Hepatocyte (in vitro differentiated cells): ENCODE data around the gene RAB3A. TPM values are rescaled to one million over a fixed set of nuclear protein-coding genes. Genes with fewer than 3 reads are reported as not detected.

ENCODE experiments used
- DNase-seq: peaks from one replicate; pipeline ENCODE4 v3.0.0-alpha.2; 2016; ENCODE audit warnings: low spot score
- H2AFZ ChIP-seq: fragments of 200-600 bp; sonication (generic); 2 replicates; pipeline ENCODE4 v1.6.0; 2016; ENCODE audit warnings: antibody characterized with exemption, mild to moderate bottlenecking
- H3K27ac ChIP-seq: fragments of 200-600 bp; sonication (generic); 2 replicates; pipeline ENCODE4 v1.5.1; 2016; ENCODE audit warnings: mild to moderate bottlenecking
- H3K27me3 ChIP-seq: fragments of 200-600 bp; sonication (generic); 2 replicates; pipeline ENCODE4 v1.6.1; 2016
- H3K36me3 ChIP-seq: fragments of 200-600 bp; sonication (generic); replicated peaks from 2 replicates; pipeline ENCODE4 v1.5.1; 2016; ENCODE audit warnings: low read depth; ENCODE audit not compliant: insufficient read depth
- H3K4me1 ChIP-seq: fragments of 200-600 bp; sonication (generic); 2 replicates; pipeline ENCODE4 v1.5.1; 2016; ENCODE audit warnings: mild to moderate bottlenecking, moderate library complexity; ENCODE audit not compliant: insufficient read depth
- H3K4me2 ChIP-seq: fragments of 200-600 bp; sonication (generic); 2 replicates; pipeline ENCODE4 v1.6.0; 2016
- H3K4me3 ChIP-seq: fragments of 200-600 bp; sonication (generic); 2 replicates; pipeline ENCODE4 v1.5.1; 2016; ENCODE audit warnings: mild to moderate bottlenecking
- H3K79me2 ChIP-seq: fragments of 200-600 bp; sonication (generic); 2 replicates; pipeline ENCODE4 v1.6.0; 2017; ENCODE audit warnings: mild to moderate bottlenecking
- H3K9me2 ChIP-seq: fragments of 200-600 bp; sonication (generic); replicated peaks from 2 replicates; pipeline ENCODE4 v1.6.0; 2017; ENCODE audit warnings: mild to moderate bottlenecking; ENCODE audit not compliant: insufficient read depth
- H3K9me3 ChIP-seq: fragments of 200-600 bp; sonication (generic); 2 replicates; pipeline ENCODE4 v1.5.1; 2016; ENCODE audit warnings: low read depth, mild to moderate bottlenecking
- H4K20me1 ChIP-seq: fragments of 200-600 bp; sonication (generic); 2 replicates; pipeline ENCODE4 v1.6.0; 2016; ENCODE audit warnings: mild to moderate bottlenecking; ENCODE audit not compliant: insufficient read depth, poor library complexity, severe bottlenecking
- EZH2 ChIP-seq: fragments of 200-600 bp; sonication (generic); IDR thresholded peaks from 2 replicates; pipeline ENCODE4 v1.6.1; 2016; ENCODE audit warnings: antibody characterized with exemption, mild to moderate bottlenecking, borderline replicate concordance
- EZH2phosphoT487 ChIP-seq: fragments of 200-600 bp; sonication (generic); IDR thresholded peaks from one replicate; pipeline ENCODE4 v1.6.1; 2018; ENCODE audit warnings: antibody characterized with exemption, mild to moderate bottlenecking, low read depth, moderate library complexity; ENCODE audit not compliant: unreplicated experiment, severe bottlenecking
- WGBS: methylation state at CpG from one replicate; pipeline ENCODE4 v1.1.6; 2016; ENCODE audit warnings: low lambda C conversion rate; ENCODE audit errors: missing lambda C conversion rate; 5-methylcytosine and 5-hydroxymethylcytosine counted together
- polyA plus RNA-seq: library from polyadenylated mRNA; unstranded; fragments of >200 nt; fragmentation: Nextera tagmentation; extraction: Ambion mirVana; gene quantifications from 2 replicates; pipeline ENCODE4 v1.2.1, GENCODE V29; 2016
- total RNA-seq: library from RNA; depleted of rRNA; stranded (reverse); fragments of >200 nt; gene quantifications from 2 replicates; pipeline ENCODE4 v1.2.3, GENCODE V29; 2014
- TF ChIP-seq, protein P1 (sequence below): fragments of 200-600 bp; sonication (generic); IDR thresholded peaks from 2 replicates; pipeline ENCODE4 v1.5.1; 2016; ENCODE audit warnings: antibody characterized with exemption, mild to moderate bottlenecking; ENCODE audit not compliant: poor library complexity

RAB3A gene
- total and polyA plus RNA-seq, 2 experiments from 2014 or later = 2.2 to 2.6 TPM

DNA sequence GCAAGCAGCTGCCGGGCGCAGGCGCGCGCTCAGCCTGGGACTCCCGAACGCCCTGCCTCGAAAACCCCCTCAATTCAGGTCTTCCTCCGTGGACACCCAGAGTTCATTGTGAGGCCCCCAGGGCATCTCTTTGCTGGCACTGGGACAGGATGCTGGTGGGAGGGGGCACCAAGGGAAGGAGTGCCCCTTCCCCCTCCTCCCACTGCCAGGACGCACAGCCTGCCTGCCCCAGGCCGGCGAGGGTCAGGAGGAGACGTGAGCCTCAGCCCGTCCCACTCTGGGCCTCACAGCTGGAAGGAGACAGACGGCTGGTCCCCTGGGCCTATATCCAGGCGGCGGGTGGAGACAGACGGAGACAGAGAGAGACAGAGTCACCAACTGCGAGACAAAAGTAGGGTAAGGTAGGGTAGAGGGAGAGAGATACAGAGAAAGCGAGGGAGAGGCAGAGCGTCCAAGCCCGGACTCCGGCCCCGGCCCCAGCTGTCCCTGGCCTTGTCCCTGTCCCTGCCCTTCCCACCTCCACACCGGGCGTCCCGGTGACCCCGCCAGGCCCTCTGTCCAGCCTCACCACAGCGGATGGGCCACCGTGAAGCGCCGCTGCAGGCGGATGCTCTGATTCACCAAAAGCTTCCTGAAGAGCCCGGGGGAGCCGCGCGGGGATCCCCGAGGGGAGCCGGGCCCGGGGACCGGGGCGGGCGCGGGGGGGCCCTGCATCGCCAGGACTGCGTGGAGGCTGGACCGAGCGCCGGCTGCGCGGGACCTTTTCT, 22.0 kb upstream of the RAB3A start, which contains the start of gene PDE4C:
PDE4C (minus strand) TSS at position 737 of the 767 bp plus-strand sequence; CDS start at position 714, 23 bp downstream.
- DNase-seq = no peak
- peaks cover 16% of the 10 kb centered on the region for H3K27me3 ChIP-seq
- H3K9me3 ChIP-seq = no peaks in the 10 kb centered on the region
- H4K20me1 ChIP-seq = no peaks in the 10 kb centered on the region
- peak within 1 kb of the TSS; percentile 77 for H3K4me2 ChIP-seq
- H3K79me2 ChIP-seq = no peaks in the 10 kb centered on the region
- H3K9me2 ChIP-seq = no peaks in the 10 kb centered on the region
- no peak for TF ChIP-seq EZH2phosphoT487
- TF ChIP-seq, protein P1, sequence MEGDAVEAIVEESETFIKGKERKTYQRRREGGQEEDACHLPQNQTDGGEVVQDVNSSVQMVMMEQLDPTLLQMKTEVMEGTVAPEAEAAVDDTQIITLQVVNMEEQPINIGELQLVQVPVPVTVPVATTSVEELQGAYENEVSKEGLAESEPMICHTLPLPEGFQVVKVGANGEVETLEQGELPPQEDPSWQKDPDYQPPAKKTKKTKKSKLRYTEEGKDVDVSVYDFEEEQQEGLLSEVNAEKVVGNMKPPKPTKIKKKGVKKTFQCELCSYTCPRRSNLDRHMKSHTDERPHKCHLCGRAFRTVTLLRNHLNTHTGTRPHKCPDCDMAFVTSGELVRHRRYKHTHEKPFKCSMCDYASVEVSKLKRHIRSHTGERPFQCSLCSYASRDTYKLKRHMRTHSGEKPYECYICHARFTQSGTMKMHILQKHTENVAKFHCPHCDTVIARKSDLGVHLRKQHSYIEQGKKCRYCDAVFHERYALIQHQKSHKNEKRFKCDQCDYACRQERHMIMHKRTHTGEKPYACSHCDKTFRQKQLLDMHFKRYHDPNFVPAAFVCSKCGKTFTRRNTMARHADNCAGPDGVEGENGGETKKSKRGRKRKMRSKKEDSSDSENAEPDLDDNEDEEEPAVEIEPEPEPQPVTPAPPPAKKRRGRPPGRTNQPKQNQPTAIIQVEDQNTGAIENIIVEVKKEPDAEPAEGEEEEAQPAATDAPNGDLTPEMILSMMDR = no peak
- TF ChIP-seq EZH2 = peak; percentile 37
- no peaks in the 10 kb centered on the region for H3K36me3 ChIP-seq
- no peak within 1 kb of the TSS for H3K4me3 ChIP-seq
- no peak within 1 kb of the TSS for H3K27ac ChIP-seq
- 29% methylated on average over 30 of the region's 51 CpGs for WGBS
- H3K4me1 ChIP-seq = peaks cover 5% of the 10 kb centered on the region
- H2AFZ ChIP-seq = peak within 1 kb of the TSS; percentile 42

- Histone ChIP-seq H3K4me3 (no peak overlapping the region), H3K4me2 (peak overlapping the region; percentile 77), H2AFZ (peak overlapping the region; percentile 42), H3K9me3 (no peaks in the 10 kb centered on the region), H3K27ac (no peak overlapping the region), H3K36me3 (no peaks in the 10 kb centered on the region), H4K20me1 (no peaks in the 10 kb centered on the region), H3K9me2 (no peaks in the 10 kb centered on the region), H3K4me1 (peaks cover 5% of the 10 kb centered on the region), H3K27me3 (peaks cover 16% of the 10 kb centered on the region), H3K79me2 (no peaks in the 10 kb centered on the region)
- WGBS = 45% methylated on average over 16 of the region's 16 CpGs
- peak; percentile 19 for TF ChIP-seq EZH2
- no peak for TF ChIP-seq EZH2phosphoT487
- no peak for DNase-seq
These were observed 21.5 kb upstream of the RAB3A start for GRCh38 chr19:18225355-18225701.

DNA sequence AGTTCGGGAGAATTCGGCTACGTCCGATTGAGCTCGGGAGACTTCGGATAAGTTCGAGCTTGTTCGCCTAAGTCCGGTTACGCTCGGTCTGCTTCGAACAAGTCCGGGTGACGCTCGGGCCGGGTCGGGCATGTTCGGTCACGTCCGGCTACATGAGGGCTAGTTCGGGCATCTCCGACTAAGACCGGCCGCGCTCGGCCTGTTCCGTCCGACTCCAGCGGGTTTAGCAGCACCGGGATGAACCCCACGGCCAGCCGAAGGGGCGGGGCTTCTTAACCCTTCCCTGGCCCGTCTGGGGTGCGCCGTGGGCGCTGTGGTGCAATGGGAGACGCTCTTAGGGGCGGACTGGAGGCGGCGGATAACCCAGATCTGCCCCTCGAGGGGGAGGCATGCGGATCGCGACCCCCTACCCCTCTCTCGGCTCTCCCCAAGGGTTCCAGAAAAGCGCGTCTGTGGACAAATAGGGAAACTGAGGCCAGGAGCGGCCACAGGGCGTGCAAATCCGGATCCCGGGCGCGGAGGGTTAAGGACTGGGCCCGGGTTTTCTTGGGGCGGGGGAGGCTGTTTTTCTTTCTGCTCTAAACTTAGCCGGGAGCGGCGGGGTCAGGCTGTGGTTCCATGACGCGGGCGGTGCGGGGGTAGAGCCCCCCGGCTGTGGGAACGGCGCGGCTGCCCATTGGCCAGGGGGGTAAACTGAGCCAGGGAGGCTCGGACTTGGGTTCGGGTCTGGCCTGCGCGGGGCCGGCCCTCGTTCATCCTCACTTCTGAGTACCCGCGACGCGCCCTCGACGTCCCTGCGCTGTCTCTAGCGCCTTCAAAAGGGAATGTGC, 20.9 kb upstream of the RAB3A start:
- no peaks in the 10 kb centered on the region for H3K9me3 ChIP-seq
- no peaks in the 10 kb centered on the region for H3K9me2 ChIP-seq
- TF ChIP-seq, protein P1 = no peak
- peak; percentile 34 for TF ChIP-seq EZH2phosphoT487
- H3K4me3 ChIP-seq = no peak overlapping the region
- H4K20me1 ChIP-seq = no peaks in the 10 kb centered on the region
- peak overlapping the region; percentile 77 for H3K4me2 ChIP-seq
- peak overlapping the region; percentile 42 for H2AFZ ChIP-seq
- no peaks in the 10 kb centered on the region for H3K79me2 ChIP-seq
- DNase-seq = peak; percentile 98
- WGBS = 4% methylated on average over 75 of the region's 81 CpGs
- H3K4me1 ChIP-seq = peaks cover 5% of the 10 kb centered on the region
- H3K27me3 ChIP-seq = peaks cover 11% of the 10 kb centered on the region
- no peak overlapping the region for H3K27ac ChIP-seq
- H3K36me3 ChIP-seq = no peaks in the 10 kb centered on the region
